Measurements from ENCODE around the gene COL6A2.

The COL6A2 gene

GRCh38 chr21:46115441-46116188 is 17.7 kb downstream of the COL6A2 start:
- DNase-seq (ENCODE audit: low read depth), result no peak
- TF ChIP-seq CTCF (IDR thresholded peaks at IDR 0.05; ENCODE audit: control insufficient read depth, insufficient read depth, low read depth, low read length, missing control alignments), result no peak
- no peak overlapping the region for H3K4me3 ChIP-seq (ENCODE audit: control insufficient read depth, low read depth, low read length)

- no peak overlapping the region for H3K4me3 ChIP-seq (ENCODE audit: control insufficient read depth, low read depth, low read length)
- no peak for DNase-seq (ENCODE audit: low read depth)
- no peak for TF ChIP-seq CTCF (IDR thresholded peaks at IDR 0.05; ENCODE audit: control insufficient read depth, insufficient read depth, low read depth, low read length, missing control alignments)
These were observed 18.4 kb downstream of the COL6A2 start for GRCh38 chr21:46116189-46116775.

- no peak overlapping the region for H3K4me3 ChIP-seq (ENCODE audit: control insufficient read depth, low read depth, low read length)
- DNase-seq (ENCODE audit: low read depth), result no peak
- no peak for TF ChIP-seq CTCF (IDR thresholded peaks at IDR 0.05; ENCODE audit: control insufficient read depth, insufficient read depth, low read depth, low read length, missing control alignments)
These were observed 19.1 kb downstream of the COL6A2 start for GRCh38 chr21:46116776-46117585.

GRCh38 chr21:46117586-46118315 is 19.8 kb downstream of the COL6A2 start:
- no peak for DNase-seq (ENCODE audit: low read depth)
- H3K4me3 ChIP-seq (ENCODE audit: control insufficient read depth, low read depth, low read length), result no peak overlapping the region
- TF ChIP-seq CTCF (IDR thresholded peaks at IDR 0.05; ENCODE audit: control insufficient read depth, insufficient read depth, low read depth, low read length, missing control alignments), result no peak

- no peak overlapping the region for H3K4me3 ChIP-seq (ENCODE audit: control insufficient read depth, low read depth, low read length)
- DNase-seq (ENCODE audit: low read depth), result no peak
- no peak for TF ChIP-seq CTCF (IDR thresholded peaks at IDR 0.05; ENCODE audit: control insufficient read depth, insufficient read depth, low read depth, low read length, missing control alignments)
These were observed 20.6 kb downstream of the COL6A2 start for GRCh38 chr21:46118316-46119143.
